HepG2 (cell line): ENCODE measurements around the gene HAPLN3. TPM values are rescaled to one million over a fixed set of nuclear protein-coding genes. Genes with fewer than 3 reads are reported as not detected.

ENCODE experiments used
- ATAC-seq: fragments of 200-7000 bp; cut with Tn5 transposase; 3 replicates; pipeline ENCODE4 v1.9.1; 2020; ENCODE audit warnings: mild to moderate bottlenecking, moderate library complexity
- BruUV-seq: library from RNA; stranded (reverse); fragments of 400-500 nt; replicated peaks from 2 replicates; lab custom pipeline; 2021; lab: Mats Ljungman, UMichigan
- CTCF ChIA-PET: fragments of 300-600 bp; formaldehyde crosslinking; extraction: SDS; loops from one replicate; lab custom pipeline; 2021; ENCODE audit warnings: low total read pairs, inconsistent platforms, low intra/inter-chr PET ratio; lab: Yijun Ruan, JAX
- POLR2A ChIA-PET: fragments of 350-600 bp; sonication (Branson Sonifier 250); formaldehyde crosslinking; loops from one replicate; lab custom pipeline; 2020; ENCODE audit warnings: antibody characterized with exemption, inconsistent platforms; lab: Yijun Ruan, JAX
- DNase-seq: peaks from one replicate; pipeline ENCODE4 v3.0.0-alpha.2; 2015; ENCODE audit warnings: low spot score
- FAIRE-seq: peaks from 3 replicates; lab custom pipeline; 2011; peaks lifted over from hg19 to GRCh38; lab: Jason Lieb, UNC
- H2AFZ ChIP-seq: one replicate; pipeline ENCODE4 v1.6.1; 2011; ENCODE audit warnings: low read length, inconsistent platforms
- H3K27ac ChIP-seq: fragments of 300-600 bp; 3 replicates; pipeline ENCODE4 v1.8.0; 2011; ENCODE audit warnings: mixed run types, mild to moderate bottlenecking, mixed read lengths, low read length, inconsistent platforms; ENCODE audit not compliant: insufficient read depth; ENCODE audit errors: extremely low read length
- H3K27me3 ChIP-seq, 2 experiments: fragments of 200-600 bp in 1 of 2; 2 replicates in 1 of 2; 3 replicates in 1 of 2; pipeline versions ENCODE4 v1.6.0 to v1.8.0; 2011; ENCODE audit warnings: low read length in 2 of 2, mild to moderate bottlenecking in 2 of 2, moderate library complexity in 2 of 2, inconsistent platforms in 1 of 2; ENCODE audit not compliant: insufficient read depth in 2 of 2, control insufficient read depth in 1 of 2
- H3K36me3 ChIP-seq, 2 experiments: fragments of 200-600 bp in 1 of 2; replicated peaks in 1 of 2; 2 replicates in 1 of 2; 3 replicates in 1 of 2; pipeline versions ENCODE4 v1.5.1 to v1.8.0; 2011; ENCODE audit warnings: low read length in 2 of 2, inconsistent platforms in 1 of 2; ENCODE audit not compliant: insufficient read depth in 2 of 2, control insufficient read depth in 1 of 2
- H3K4me1 ChIP-seq: 2 replicates; pipeline ENCODE4 v1.5.1; 2012; ENCODE audit warnings: low read length, inconsistent platforms; ENCODE audit not compliant: insufficient read depth
- H3K4me2 ChIP-seq: 2 replicates; pipeline ENCODE4 v1.6.0; 2011; ENCODE audit warnings: low read depth, low read length, inconsistent platforms
- H3K4me3 ChIP-seq, 3 experiments: fragments of 200-600 bp in 1 of 3; sonication (generic), shearing (Covaris generic) in 1 of 3; replicated peaks in 1 of 3; 2 replicates each; pipeline ENCODE4 v1.5.1; 2011 to 2016; ENCODE audit warnings: low read length in 3 of 3, inconsistent platforms in 2 of 3, low read depth in 2 of 3, mild to moderate bottlenecking in 2 of 3, control low read depth in 1 of 3, mixed read lengths in 1 of 3; ENCODE audit not compliant: insufficient read depth in 1 of 3
- H3K79me2 ChIP-seq: one replicate; pipeline ENCODE4 v1.6.1; 2011; ENCODE audit warnings: low read length, inconsistent platforms; ENCODE audit not compliant: insufficient read depth
- H3K9ac ChIP-seq: 2 replicates; pipeline ENCODE4 v1.6.0; 2011; ENCODE audit warnings: mild to moderate bottlenecking, low read depth, low read length, inconsistent platforms; ENCODE audit not compliant: insufficient read depth
- H3K9me3 ChIP-seq: 2 replicates; pipeline ENCODE4 v1.5.1; 2012; ENCODE audit warnings: mild to moderate bottlenecking, low read length
- H4K20me1 ChIP-seq: 2 replicates; pipeline ENCODE4 v1.6.0; 2011; ENCODE audit warnings: inconsistent platforms, mild to moderate bottlenecking, low read length, moderate library complexity; ENCODE audit not compliant: insufficient read depth
- SRSF9 ChIP-seq: fragments of 200-400 bp; formaldehyde crosslinking; IDR thresholded peaks from 2 replicates; pipeline ENCODE4 v1.6.1; 2018; ENCODE audit warnings: borderline replicate concordance, mild to moderate bottlenecking, low read depth, low read length; ENCODE audit not compliant: insufficient read depth, poor library complexity, severe bottlenecking
- ZNF138 ChIP-seq: sonication (generic); formaldehyde crosslinking; IDR thresholded peaks from 2 replicates; pipeline ENCODE4 v1.5.0; 2020; ENCODE audit warnings: mild to moderate bottlenecking, low read depth, missing genetic modification reagents
- ZNF326 ChIP-seq: sonication (generic); formaldehyde crosslinking; IDR thresholded peaks from 2 replicates; pipeline ENCODE4 v1.4.0; 2020; ENCODE audit warnings: missing genetic modification reagents, borderline replicate concordance
- ZNF496 ChIP-seq: sonication (generic); formaldehyde crosslinking; IDR thresholded peaks from 2 replicates; pipeline ENCODE4 v1.8.1; 2023; ENCODE audit warnings: mild to moderate bottlenecking, moderate library complexity, missing genetic modification reagents; ENCODE audit not compliant: insufficient replicate concordance
- WGBS: methylation state at CpG from one replicate; pipeline ENCODE4 v1.1.6; 2017; ENCODE audit warnings: low lambda C conversion rate; 5-methylcytosine and 5-hydroxymethylcytosine counted together
- in situ Hi-C: cut with HindIII; loops from 2 replicates; pipeline ENCODE4 v1.10.0; 2017; ENCODE audit warnings: low pct_unique_long_range_greater_than_20kb; ENCODE audit not compliant: extremely low pct_ligation_motif_present
- intact Hi-C: fragments of 100-400 bp; cut with micrococcal nuclease; formaldehyde crosslinking; loops from one replicate; pipeline ENCODE4 v1.10.0; 2022; ENCODE audit not compliant: unreplicated experiment
- polyA plus RNA-seq, 8 experiments: library from polyadenylated mRNA; depleted of rRNA in 3 of 8; stranded (reverse) in 7 of 8; unstranded in 1 of 8; fragments of >200 nt; fragmentation: Illumina TruSeq in 4 of 8; extraction: Trizol in 4 of 8; gene quantifications; 2 replicates each; pipeline versions ENCODE4 v1.2.1 to v1.2.3, GENCODE V29; 2011 to 2016; ENCODE audit warnings: low read depth in 4 of 8, missing spikeins in 1 of 8, mixed read lengths in 1 of 8; ENCODE audit not compliant: insufficient read depth in 1 of 8
- total RNA-seq, 5 experiments: library from RNA; depleted of rRNA; stranded (reverse); fragments of >200 nt; fragmentation: Illumina TruSeq; extraction: Trizol; gene quantifications; 2 replicates each; pipeline ENCODE4 v1.2.3, GENCODE V29; 2016; ENCODE audit warnings: low read depth in 1 of 5
- TF ChIP-seq, protein P1 (sequence below): sonication (generic); formaldehyde crosslinking; IDR thresholded peaks from 2 replicates; pipeline ENCODE4 v1.5.0; 2020; ENCODE audit warnings: mild to moderate bottlenecking, missing genetic modification reagents
- TF ChIP-seq, protein P2 (sequence below): sonication (generic); formaldehyde crosslinking; IDR thresholded peaks from 2 replicates; pipeline ENCODE4 v1.8.0; 2022; ENCODE audit warnings: missing genetic modification reagents, mild to moderate bottlenecking, inconsistent platforms, borderline replicate concordance

The HAPLN3 gene
- total and polyA plus RNA-seq, 2 of the 13 experiments (the other 11 are each of a cell fraction or from before 2014, with no cell fraction given): 0.09 TPM; not detected in 1

DNA sequence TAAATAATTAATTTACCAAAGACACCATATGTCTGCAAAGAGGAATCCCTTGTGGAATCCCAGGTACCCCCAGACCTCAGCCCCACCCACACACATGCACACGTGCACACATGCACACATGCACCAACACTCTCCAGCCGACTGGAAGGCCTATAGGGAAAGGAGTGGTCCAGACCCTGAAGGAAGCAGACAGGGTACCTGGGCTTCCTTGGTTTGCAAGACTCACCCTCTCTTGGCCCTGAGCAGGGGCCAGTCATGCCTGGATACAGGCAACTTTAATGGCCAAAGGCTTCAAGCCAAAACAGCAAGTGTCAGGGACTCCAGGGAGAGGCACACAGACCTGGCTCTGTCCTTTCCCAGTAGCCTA is 8.9 kb upstream of the HAPLN3 start:
- peak; percentile 20; the same call in 2 of the 3 replicates for ATAC-seq
- no peak overlapping the region for H3K27ac ChIP-seq
- in situ Hi-C loops: loop anchor here (5.0 to 10.0 kb wide), 2 partner anchors 98 to 271 kb away; no protein-coding TSS in a partner anchor

DNA sequence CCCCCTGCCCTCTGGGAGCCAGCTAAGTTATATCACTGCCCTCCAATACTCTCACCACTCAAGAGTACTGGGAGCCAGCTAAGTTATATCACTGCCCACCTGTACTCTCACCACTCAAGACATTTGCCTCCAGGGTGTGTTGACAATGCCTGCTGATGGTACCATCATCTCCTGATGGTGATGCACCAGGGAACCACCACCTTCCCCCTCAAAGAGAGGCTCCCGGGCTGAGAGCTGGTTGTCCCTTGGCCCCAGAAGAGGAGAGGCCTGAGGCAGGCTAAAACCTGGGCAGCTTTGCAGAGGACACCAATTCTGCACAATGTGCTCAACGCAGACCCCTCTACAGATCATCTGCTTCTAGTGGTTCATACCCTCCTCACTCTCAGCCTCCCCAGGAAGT is 7.5 kb upstream of the HAPLN3 start:
- TF ChIP-seq, protein P1, sequence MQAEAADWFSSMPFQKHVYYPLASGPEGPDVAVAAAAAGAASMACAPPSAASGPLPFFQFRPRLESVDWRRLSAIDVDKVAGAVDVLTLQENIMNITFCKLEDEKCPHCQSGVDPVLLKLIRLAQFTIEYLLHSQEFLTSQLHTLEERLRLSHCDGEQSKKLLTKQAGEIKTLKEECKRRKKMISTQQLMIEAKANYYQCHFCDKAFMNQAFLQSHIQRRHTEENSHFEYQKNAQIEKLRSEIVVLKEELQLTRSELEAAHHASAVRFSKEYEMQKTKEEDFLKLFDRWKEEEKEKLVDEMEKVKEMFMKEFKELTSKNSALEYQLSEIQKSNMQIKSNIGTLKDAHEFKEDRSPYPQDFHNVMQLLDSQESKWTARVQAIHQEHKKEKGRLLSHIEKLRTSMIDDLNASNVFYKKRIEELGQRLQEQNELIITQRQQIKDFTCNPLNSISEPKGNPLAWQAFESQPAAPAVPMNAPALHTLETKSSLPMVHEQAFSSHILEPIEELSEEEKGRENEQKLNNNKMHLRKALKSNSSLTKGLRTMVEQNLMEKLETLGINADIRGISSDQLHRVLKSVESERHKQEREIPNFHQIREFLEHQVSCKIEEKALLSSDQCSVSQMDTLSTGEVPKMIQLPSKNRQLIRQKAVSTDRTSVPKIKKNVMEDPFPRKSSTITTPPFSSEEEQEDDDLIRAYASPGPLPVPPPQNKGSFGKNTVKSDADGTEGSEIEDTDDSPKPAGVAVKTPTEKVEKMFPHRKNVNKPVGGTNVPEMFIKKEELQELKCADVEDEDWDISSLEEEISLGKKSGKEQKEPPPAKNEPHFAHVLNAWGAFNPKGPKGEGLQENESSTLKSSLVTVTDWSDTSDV (CRISPR knock-in tag): no peak
- TF ChIP-seq ZNF496 (CRISPR knock-in tag): no peak
- no peak for TF ChIP-seq SRSF9
- TF ChIP-seq ZNF326 (CRISPR knock-in tag): no peak
- ATAC-seq: no peak
- Histone ChIP-seq H3K36me3 (no peaks in the 10 kb centered on the region), H3K79me2 (no peaks in the 10 kb centered on the region), H3K4me2 (no peak overlapping the region), H3K4me3 (no peak overlapping the region), H3K9me3 (no peaks in the 10 kb centered on the region), H4K20me1 (0 out of 2 replicates have a peak, but pooled peaks cover 3% of the 10 kb centered on the region), H3K27me3 (no peaks in the 10 kb centered on the region), H3K9ac (no peak overlapping the region), H3K27ac (no peak overlapping the region), H2AFZ (no peak overlapping the region), H3K4me1 (peaks cover 10% of the 10 kb centered on the region)
- no TSS peak for BruUV-seq
- DNase-seq: no peak
- POLR2A ChIA-PET: no interaction called here
- in situ Hi-C loops: loop anchor here (5.0 to 10.0 kb wide), 2 partner anchors 99 to 272 kb away; no protein-coding TSS in a partner anchor
- no peak for FAIRE-seq
- no CpG with 5 or more reads among the region's 2 CpGs for WGBS
- CTCF ChIA-PET: no interaction called here
- intact Hi-C loops: no loop called here

More for the DNA sequence above, 8.9 kb upstream of the HAPLN3 start:
- no peak for TF ChIP-seq ZNF138 (CRISPR knock-in tag)
- TF ChIP-seq, protein P2, sequence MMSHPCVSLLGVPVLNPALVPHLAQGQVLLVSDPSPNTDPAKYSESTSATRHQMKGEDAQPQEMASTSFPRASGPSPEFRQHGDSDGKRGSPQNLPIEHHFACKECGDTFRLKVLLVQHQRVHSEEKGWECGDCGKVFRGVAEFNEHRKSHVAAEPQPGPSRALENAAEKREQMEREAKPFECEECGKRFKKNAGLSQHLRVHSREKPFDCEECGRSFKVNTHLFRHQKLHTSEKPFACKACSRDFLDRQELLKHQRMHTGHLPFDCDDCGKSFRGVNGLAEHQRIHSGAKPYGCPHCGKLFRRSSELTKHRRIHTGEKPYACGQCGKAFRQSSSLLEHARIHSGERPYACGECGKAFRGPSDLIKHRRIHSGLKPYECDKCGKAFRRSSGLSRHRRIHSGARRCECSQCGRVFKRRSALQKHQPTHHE (CRISPR knock-in tag): no peak
- TF ChIP-seq, all 625 proteins: peak for 0
- H3K36me3 ChIP-seq: no peaks in the 10 kb centered on the region
- intact Hi-C loops: loop anchor here (1.0 kb wide), 2 partner anchors 100 to 113 kb away; no protein-coding TSS in a partner anchor
- H3K27me3 ChIP-seq: no peaks in the 10 kb centered on the region
- peak overlapping the region; percentile 30; the same call in 1 of the 2 replicates for H3K4me2 ChIP-seq
- FAIRE-seq (no peak), DNase-seq (no peak)
- H3K9ac ChIP-seq: no peak overlapping the region
- no TSS peak for BruUV-seq
- H4K20me1 ChIP-seq: 0 out of 2 replicates have a peak, but pooled peaks cover 3% of the 10 kb centered on the region
- peaks cover 10% of the 10 kb centered on the region for H3K4me1 ChIP-seq
- POLR2A ChIA-PET: no interaction called here
- CTCF ChIA-PET: interaction anchor here (1.1 to 2.2 kb wide), 5 partner anchors 9 to 274 kb away, joined by 4 to 25 read pairs (median 6); partner anchors contain the start of gene MFGE8
- H3K4me3 ChIP-seq: no peak overlapping the region
- no peaks in the 10 kb centered on the region for H3K9me3 ChIP-seq
- WGBS: 32% methylated on average over 2 of the region's 2 CpGs
- no peak overlapping the region for H2AFZ ChIP-seq
- H3K79me2 ChIP-seq: no peaks in the 10 kb centered on the region
